NCI-H1694 (cell line): Measurements from ENCODE around the gene OPN4.
"Not testable (repeated sequence)": the region's sequence is repeated elsewhere in the genome, so short reads cannot be mapped to it uniquely, and the experiment has no call there.

ENCODE experiments used
- DNase-seq: peaks from one replicate; lab custom pipeline; 2025; lab: John Stamatoyannopoulos, UW

The OPN4 gene, protein sequence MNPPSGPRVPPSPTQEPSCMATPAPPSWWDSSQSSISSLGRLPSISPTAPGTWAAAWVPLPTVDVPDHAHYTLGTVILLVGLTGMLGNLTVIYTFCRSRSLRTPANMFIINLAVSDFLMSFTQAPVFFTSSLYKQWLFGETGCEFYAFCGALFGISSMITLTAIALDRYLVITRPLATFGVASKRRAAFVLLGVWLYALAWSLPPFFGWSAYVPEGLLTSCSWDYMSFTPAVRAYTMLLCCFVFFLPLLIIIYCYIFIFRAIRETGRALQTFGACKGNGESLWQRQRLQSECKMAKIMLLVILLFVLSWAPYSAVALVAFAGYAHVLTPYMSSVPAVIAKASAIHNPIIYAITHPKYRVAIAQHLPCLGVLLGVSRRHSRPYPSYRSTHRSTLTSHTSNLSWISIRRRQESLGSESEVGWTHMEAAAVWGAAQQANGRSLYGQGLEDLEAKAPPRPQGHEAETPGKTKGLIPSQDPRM

DNA sequence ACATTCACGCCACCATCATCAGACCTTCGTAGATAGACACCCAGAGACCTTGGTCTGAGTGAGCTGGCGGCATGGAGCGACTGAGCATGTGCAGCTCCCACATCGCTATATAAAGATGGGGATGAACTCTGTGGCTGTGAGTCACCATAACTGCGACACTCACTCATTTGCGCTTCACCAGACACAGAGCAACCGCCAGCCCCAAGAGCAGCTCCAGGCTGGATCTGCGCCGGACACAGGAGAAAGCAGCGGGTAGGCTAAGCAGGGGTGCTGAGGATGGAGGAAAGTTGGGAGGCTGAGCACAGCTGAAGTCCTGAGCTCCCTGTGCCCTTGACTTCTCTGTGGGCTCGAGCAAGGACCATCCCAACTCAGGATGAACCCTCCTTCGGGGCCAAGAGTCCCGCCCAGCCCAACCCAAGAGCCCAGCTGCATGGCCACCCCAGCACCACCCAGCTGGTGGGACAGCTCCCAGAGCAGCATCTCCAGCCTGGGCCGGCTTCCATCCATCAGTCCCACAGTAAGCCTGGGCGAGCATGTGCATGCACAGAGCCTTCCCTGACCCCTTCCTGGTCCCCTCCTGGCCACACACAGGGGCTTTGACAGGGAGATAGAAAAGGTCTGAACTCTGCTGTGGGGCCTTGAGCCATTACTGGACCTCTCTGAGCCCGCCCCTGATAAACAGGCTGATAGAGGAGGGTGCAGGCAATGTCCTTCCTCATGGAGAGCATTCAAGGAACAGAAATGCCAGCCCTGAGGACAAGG, at the start of gene OPN4:
Gene OPN4 (plus strand): TSS at position 137 of the 762 bp plus-strand sequence. CDS start 237 bp downstream, at position 374.
- DNase-seq: no peak

GRCh38 chr10:86607674-86608073, 46.7 kb upstream of the OPN4 start:
- DNase-seq: no peak

DNA sequence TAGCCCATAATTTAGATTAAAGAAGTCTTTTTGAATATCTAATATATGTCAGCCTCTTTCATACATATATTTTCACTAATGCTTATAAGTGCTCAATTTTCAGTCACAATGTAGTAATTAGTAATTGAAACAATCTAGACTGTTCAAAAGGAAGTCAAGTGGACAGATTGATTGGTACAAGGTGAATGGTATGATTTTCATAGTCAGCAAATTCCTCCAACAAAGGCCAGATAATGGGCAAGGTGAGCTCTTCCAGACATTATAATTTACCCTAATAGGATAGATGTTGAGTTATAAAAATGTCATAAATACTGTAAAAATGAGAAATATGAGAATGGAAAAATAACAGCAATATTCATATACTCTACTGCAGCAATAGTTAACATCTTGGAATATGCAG, 44.4 kb upstream of the OPN4 start:
- DNase-seq: no peak

- no peak for DNase-seq
Measured at GRCh38 chr10:86611386-86611785, 43.0 kb upstream of the OPN4 start.

DNA sequence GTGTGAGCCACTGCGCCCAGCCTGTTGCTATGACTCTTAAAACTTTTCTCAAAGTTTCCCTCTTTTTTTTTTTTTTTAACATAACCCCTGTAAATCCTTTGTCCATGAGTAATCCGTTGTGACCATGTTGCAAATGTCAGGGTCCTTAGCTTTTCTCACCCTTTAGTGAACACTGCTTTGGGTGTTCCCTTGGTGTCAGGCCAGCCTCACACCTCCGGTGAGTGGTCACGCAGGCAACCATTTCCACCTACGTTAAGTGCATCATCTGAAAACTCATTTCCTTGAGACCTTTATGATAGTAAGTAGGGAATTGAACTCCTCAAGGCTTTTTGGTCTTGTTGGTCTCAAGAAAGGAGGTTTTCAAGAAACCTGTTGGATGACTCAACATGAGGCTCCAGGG, 41.3 kb upstream of the OPN4 start:
- DNase-seq: no peak

DNA sequence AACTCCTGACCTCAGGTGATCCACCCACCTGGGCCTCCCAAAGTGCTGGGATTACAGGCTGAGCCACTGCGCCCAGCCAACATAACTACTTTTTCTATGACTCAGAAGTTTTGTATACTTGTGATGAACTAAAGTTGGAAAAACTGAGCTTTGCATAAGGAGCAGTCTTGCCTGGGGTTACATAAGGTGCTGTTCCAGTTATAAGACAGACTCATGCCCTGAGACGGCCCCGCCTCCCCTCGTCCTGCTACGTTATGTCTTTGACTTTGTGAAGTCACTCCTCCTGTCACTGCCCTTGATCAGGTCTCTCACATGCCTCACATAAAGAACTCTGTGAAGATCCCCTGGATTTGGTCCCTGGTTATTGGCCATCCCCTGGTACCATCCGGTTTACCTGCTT, 40.4 kb upstream of the OPN4 start:
- no peak for DNase-seq

DNA sequence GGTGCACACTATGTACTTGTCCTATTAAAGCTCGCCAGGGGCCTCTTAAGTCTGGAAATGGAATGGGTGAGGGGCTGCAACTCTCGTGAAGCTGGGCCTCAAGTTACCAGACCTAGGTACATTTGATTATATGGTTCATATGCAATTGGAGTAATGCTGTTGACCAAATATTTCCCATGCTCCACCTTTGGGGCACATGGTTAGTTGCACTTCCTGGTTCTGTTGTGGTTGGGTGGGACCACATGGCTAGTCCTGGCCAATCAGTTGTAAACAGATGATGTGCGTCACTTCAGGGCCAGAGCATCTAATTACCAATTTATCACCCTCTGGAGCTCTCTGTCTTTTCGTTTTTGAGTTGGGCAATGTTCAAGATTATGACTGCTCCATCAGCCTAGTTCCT, 39.5 kb upstream of the OPN4 start:
- DNase-seq: no peak

DNA sequence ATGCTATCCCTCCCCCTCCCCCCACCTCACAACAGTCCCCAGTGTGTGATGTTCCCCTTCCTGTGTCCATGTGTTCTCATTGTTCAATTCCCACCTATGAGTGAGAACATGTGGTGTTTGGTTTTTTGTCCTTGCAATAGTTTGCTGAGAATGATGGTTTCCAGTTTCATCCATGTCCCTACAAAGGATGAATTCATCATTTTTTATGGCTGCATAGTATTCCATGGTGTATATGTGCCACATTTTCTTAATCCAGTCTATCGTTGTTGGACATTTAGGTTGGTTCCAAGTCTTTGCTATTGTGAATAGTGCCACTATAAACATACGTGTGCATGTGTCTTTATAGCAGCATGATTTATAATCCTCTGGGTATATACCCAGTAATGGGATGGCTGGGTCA, 37.1 kb upstream of the OPN4 start:
- not testable (repeated sequence) for DNase-seq

DNA sequence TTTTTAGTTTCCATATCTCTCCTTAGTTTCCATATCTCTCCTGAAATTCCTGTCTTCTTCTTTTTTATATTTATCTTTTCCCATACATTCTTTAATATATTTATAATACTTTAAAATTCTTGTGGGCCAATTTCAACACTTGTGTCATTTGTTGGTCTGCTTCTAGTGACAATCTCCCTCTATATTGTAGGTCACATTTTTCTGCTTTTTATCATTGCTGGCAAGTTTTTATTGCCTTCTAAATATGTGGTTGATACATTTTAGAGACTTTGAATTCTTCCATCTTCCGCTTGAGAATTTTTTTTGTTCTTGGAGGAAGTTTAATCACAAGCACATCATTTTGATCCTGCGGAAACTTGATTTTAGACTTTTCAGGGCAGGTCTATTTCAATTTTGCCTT, 26.0 kb upstream of the OPN4 start:
- DNase-seq: no peak

DNA sequence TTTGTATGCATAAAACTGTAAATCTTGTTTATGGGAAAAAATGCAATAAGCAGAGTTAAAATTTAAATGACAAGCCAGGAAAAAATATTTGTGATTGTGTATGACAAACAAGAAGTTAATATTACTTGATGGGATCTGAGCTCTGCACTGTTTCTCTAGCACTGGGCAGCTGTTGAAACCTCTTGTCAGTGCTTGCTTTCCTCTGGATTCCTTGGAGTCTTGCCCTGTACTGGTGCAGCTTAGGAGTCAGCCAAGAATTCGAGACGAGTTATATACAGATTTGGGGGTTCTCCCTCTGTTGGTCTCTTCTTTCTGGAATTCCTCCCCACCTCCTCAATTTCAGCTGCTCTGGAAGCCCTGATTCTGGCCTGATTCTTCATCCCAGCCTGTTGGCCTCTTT, 24.3 kb upstream of the OPN4 start:
- DNase-seq: no peak

GRCh38 chr10:86632009-86632800, 22.1 kb upstream of the OPN4 start:
- DNase-seq: no peak

GRCh38 chr10:86632951-86633350, 21.4 kb upstream of the OPN4 start:
- DNase-seq: no peak

- no peak for DNase-seq
Measured at GRCh38 chr10:86635402-86635801, 18.9 kb upstream of the OPN4 start.

DNA sequence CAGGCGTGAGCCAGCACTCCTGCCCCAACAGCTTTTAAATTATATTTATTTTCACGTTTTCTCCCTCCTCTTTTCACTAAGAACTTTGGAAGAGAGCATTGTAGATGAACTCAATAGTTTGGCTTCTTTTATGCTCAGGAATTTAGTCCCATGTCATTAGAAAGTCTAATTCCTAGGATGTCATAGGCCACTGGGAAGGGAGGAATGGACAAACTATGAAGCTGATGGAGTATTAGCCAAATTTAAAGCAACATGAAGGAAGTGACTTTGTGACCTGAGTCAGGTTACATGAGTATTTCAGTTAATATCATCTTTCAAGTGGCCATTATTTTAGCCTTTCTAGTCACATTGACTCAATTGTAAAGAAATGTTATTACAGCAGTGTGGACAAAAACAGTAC, 18.0 kb upstream of the OPN4 start:
- DNase-seq: no peak

DNA sequence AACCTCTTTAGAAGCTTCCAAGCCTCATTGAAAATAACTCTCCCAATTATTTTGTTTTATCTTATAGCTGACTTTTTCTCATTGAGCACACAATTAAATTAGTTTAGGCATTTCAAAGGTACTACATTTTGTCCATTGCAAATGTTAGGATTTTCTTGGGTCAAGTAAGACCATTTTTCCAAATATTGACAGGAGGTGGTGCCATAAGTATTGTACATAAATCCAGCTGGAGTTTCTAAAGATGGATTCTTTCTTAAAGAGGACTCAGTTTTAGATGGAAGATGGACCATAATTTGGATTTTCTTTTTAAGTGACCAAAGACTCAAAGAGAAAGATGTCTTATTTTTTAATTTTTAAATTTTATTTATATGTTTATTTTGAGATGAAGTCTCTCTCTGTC, 12.3 kb upstream of the OPN4 start:
- no peak for DNase-seq

DNA sequence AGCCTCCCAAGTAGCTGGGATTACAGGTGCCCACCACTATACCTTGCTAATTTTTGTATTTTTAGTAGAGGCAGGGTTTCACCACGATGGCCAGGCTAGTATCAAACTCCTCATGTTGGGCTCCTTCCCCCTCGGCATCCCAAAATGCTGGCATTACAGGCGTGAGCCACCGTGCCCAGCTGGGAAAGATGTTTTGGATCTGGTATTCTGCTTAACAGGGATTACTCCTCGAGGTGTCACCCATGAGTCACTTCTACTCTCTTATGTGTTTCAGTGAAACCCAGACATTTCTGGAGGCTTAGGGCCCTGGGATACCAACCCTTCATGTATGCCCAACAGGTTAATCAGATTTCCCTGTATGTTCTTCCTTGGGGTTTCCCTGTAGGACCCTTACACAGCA, 11.8 kb upstream of the OPN4 start:
- no peak for DNase-seq

- DNase-seq: no peak
Measured at GRCh38 chr10:86644152-86644793, 10.1 kb upstream of the OPN4 start.

- DNase-seq: no peak
Measured at GRCh38 chr10:86644794-86645445, 9.4 kb upstream of the OPN4 start.

DNA sequence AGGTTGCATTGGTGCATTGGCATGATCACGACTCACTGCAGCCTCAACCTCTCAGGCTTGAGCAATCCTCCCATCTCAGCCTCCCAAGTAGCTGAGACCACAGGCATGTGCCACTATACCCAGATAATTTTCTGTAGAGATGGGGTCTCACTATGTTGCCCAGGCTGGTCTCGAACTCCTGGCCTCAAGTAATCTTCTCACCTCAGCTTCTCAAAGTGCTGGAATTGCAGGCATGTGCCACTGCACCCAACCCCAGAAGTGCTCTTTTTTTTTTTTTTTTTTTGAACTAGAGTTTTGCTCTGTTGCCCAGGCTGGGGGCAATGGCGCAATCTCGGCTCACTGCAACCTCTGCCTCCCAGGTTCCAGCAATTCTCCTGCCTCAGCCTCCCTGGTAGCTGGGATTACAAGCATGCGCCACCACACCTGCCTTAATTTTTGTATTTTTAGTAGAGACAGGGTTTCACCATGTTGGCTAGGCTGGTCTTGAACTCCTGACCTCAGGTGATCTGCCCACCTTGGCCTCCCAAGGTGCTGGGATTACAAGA, 8.7 kb upstream of the OPN4 start:
- not testable (repeated sequence) for DNase-seq

- DNase-seq: no peak
Measured at GRCh38 chr10:86646532-86646931, 7.8 kb upstream of the OPN4 start.

- no peak for DNase-seq
Measured at GRCh38 chr10:86646933-86647332, 7.4 kb upstream of the OPN4 start.
